ENCODE measurements around the gene DENND1B.
A peak's percentile ranks its signal among the peaks of the same experiment; 100 is the strongest.

DENND1B gene

DNA sequence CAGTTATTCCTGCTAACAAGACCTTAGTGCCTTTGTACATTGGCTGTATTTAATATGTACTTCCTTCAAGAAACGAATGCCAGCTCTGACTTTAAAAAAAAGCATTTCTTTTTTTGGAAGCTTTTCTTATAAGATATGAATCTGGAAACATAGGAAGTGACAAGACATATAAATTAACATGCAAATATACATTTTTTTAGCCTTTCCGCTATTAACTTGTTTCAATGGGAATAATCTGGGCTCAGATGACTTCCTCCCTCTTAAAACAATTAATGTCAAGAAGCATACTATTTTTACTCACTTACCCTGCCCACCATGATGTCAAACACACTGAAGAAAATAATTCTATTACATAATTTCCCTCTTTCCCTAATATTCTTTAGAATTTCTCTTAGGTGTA, 1.4 kb downstream of the DENND1B start:
- Histone ChIP-seq H3K36me3 (no peaks in the 10 kb centered on the region), H3K9me3 (no peaks in the 10 kb centered on the region), H3K4me1 (peaks cover 0 to 33% (median 18%) of the 10 kb centered on the region in 4 donors), H3K27ac (peak overlapping the region in 1 of 2 donors; percentile 87), H3K27me3 (no peaks in the 10 kb centered on the region), H3K4me3 (peak overlapping the region; percentile 78 to 87)
- DNase-seq = no peak
- TF ChIP-seq, protein P1, sequence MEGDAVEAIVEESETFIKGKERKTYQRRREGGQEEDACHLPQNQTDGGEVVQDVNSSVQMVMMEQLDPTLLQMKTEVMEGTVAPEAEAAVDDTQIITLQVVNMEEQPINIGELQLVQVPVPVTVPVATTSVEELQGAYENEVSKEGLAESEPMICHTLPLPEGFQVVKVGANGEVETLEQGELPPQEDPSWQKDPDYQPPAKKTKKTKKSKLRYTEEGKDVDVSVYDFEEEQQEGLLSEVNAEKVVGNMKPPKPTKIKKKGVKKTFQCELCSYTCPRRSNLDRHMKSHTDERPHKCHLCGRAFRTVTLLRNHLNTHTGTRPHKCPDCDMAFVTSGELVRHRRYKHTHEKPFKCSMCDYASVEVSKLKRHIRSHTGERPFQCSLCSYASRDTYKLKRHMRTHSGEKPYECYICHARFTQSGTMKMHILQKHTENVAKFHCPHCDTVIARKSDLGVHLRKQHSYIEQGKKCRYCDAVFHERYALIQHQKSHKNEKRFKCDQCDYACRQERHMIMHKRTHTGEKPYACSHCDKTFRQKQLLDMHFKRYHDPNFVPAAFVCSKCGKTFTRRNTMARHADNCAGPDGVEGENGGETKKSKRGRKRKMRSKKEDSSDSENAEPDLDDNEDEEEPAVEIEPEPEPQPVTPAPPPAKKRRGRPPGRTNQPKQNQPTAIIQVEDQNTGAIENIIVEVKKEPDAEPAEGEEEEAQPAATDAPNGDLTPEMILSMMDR (IDR thresholded peaks at IDR 0.05) = no peak
- intact Hi-C loops (cut with DNase I; ENCODE audit: low total_unique reads) = no loop called here

- Histone ChIP-seq H3K36me3 (no peaks in the 10 kb centered on the region), H3K4me3 (no peak overlapping the region), H3K4me1 (peaks cover 0 to 33% (median 18%) of the 10 kb centered on the region in 4 donors), H3K9me3 (no peaks in the 10 kb centered on the region), H3K27ac (no peak overlapping the region), H3K27me3 (no peaks in the 10 kb centered on the region)
- intact Hi-C loops (cut with DNase I; ENCODE audit: low total_unique reads) = no loop called here
- TF ChIP-seq, protein P1 (IDR thresholded peaks at IDR 0.05) = no peak
- DNase-seq = no peak
Observed at GRCh38 chr1:197771904-197772556, 3.2 kb downstream of the DENND1B start.

DNA sequence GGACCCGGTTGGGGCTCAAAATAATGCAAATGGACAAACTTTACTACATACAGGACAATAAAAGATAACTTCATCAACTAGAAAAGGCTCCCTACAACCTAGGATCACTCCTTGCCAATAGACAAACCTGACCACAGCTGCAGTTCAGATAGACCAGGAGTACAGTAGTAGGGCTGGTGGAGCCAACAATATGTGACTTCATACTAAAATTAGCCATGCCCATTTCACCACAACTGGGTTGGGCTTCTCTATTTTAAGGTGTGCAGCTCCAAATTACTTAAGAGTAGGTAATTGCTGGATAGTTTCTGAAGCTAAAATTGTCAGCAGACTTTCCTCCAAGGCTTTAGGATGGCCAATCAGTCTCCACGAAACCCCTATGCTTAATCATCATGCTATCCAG, 3.9 kb downstream of the DENND1B start:
- Histone ChIP-seq H3K27ac (no peak overlapping the region), H3K4me1 (peaks cover 0 to 33% (median 18%) of the 10 kb centered on the region in 4 donors), H3K4me3 (no peak overlapping the region), H3K27me3 (no peaks in the 10 kb centered on the region), H3K9me3 (no peaks in the 10 kb centered on the region), H3K36me3 (no peaks in the 10 kb centered on the region)
- DNase-seq = no peak
- intact Hi-C loops (cut with DNase I; ENCODE audit: low total_unique reads) = no loop called here
- TF ChIP-seq, protein P1 (IDR thresholded peaks at IDR 0.05) = no peak

GRCh38 chr1:197770243-197770642, 5.0 kb downstream of the DENND1B start:
- H3K27ac ChIP-seq = no peak overlapping the region
- H3K4me1 ChIP-seq = peaks cover 0 to 24% (median 13%) of the 10 kb centered on the region in 4 donors
- DNase-seq = no peak
- H3K9me3 ChIP-seq = no peaks in the 10 kb centered on the region
- no peaks in the 10 kb centered on the region for H3K27me3 ChIP-seq
- no peaks in the 10 kb centered on the region for H3K36me3 ChIP-seq
- TF ChIP-seq, protein P1 (IDR thresholded peaks at IDR 0.05) = no peak
- no peak overlapping the region for H3K4me3 ChIP-seq
- intact Hi-C loops (cut with DNase I; ENCODE audit: low total_unique reads) = no loop called here

- Histone ChIP-seq H3K4me1 (peaks cover 0 to 23% (median 13%) of the 10 kb centered on the region in 4 donors), H3K27ac (no peak overlapping the region), H3K9me3 (no peaks in the 10 kb centered on the region), H3K36me3 (no peaks in the 10 kb centered on the region), H3K27me3 (no peaks in the 10 kb centered on the region), H3K4me3 (no peak overlapping the region)
- intact Hi-C loops (cut with DNase I; ENCODE audit: low total_unique reads) = no loop called here
- DNase-seq = no peak
- TF ChIP-seq, protein P1 (IDR thresholded peaks at IDR 0.05) = no peak
Observed at GRCh38 chr1:197769287-197769686, 6.0 kb downstream of the DENND1B start.

All from tibial artery (tissue), 4 donors.